Stromal cell of bone marrow (primary cell): ENCODE results near the gene DNAJC25.
"Not testable (repeated sequence)": the region's sequence is repeated elsewhere in the genome, so short reads cannot be mapped to it uniquely, and the experiment has no call there.

Experiments
- DNase-seq: peaks from one replicate; pipeline ENCODE4 v3.0.0-alpha.2; 2012; ENCODE audit warnings: low read depth

Gene DNAJC25

GRCh38 chr9:111631214-111631971 lies at the start of gene DNAJC25:
Gene DNAJC25, plus strand, starts transcription at chr9:111631334. Its CDS starts 74 bp downstream, at chr9:111631408.
- peak; percentile 97 for DNase-seq

- DNase-seq = peak; percentile 41
These were observed 48.2 kb upstream of the DNAJC25 start for GRCh38 chr9:111582888-111583287.

GRCh38 chr9:111586378-111586777 lies 44.8 kb upstream of the DNAJC25 start:
- no peak for DNase-seq

- DNase-seq = no peak
These were observed 42.3 kb upstream of the DNAJC25 start for GRCh38 chr9:111588846-111589245.

- peak; percentile 33 for DNase-seq
These were observed 33.0 kb upstream of the DNAJC25 start for GRCh38 chr9:111597852-111598732.

GRCh38 chr9:111598733-111599091 lies 32.4 kb upstream of the DNAJC25 start:
- DNase-seq = peak; percentile 19

GRCh38 chr9:111599092-111599954 lies 31.8 kb upstream of the DNAJC25 start, which contains the start of gene PTGR1:
Gene PTGR1, minus strand, starts transcription at chr9:111599647. Its CDS starts 2,225 bp downstream, at chr9:111597422.
- DNase-seq = peak; percentile 77

DNA sequence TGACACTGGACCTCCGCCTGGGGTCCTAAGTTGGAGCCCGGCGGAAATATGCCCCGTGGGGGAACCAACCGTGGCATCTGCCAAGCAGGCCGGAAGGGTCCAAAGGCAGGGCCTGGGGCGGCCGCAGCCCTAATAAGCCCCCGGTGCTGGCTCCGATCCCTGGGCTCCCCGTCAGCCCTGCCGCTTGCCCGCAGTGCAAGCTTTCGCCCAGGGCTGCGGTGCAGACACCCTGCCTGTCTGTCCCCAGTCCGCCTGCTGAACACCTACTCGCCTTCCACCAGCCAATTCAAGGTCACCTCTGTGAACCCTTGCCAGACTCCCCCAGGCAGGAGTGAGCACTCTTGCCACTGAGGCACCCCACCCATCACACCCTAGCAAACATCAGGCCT lies 31.2 kb upstream of the DNAJC25 start:
- no peak for DNase-seq

DNA sequence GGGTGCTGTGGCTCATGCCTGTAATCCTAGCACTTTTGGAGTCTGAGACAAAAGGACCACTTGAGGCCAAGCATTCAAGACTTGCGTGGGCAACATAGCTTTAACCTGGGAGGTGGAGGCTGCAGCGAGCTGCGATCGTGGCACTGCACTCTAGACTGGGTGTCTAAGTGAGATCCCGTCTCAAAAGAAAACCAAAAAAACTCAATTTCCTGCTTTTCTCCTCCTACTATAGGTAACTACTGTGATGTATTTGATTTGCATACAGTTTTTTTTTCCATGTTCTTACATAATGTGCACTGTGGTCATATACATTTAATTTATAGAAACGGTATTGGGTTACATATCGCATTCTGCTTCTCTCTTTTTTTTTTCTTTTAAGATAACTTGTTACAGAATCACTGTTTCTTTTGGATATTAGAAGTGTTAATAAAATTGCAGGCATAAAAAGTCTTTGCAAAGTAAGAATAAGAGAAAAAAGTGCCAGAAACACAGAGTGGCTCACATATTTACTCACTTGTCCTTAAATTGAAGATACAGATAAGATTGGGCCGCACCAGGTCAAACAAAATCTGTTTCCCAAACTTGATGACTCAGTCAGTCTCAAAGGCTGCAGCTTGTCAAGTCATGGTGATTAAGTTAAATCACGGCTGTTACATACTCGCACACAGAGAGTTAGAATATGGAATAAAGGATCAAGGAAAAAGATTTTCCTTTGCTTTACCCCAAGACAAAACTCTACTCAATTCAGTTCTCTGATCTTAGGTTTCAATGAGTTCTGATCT lies 29.7 kb upstream of the DNAJC25 start:
- peak; percentile 23 for DNase-seq

- no peak for DNase-seq
These were observed 28.1 kb upstream of the DNAJC25 start for GRCh38 chr9:111603041-111603440.

DNA sequence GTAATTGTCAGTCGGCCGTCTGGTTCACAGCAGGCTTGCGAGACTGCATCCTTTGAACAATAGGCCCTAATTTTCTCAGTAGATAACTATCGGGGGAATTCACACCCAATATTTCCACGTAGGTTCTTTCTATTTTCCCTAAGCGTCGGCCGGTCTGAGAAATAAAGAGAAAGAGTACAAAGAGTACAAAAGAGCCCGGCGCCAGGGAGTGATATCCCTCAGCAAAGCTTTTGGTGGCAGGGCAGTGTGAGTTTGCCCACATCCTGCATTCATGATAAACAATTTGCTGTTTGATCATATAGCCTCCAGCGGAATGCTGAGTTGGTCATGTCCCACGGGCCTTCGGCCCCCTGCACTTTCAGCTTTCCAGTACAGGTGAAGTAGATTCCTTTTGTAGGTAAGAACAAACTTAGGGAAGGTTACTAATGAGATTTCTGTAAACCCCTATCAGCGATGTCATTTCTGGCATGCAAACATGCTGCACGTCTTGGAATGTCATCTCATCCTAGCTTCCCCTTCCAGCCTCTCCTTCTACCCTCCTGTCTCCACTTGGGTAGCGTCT lies 27.0 kb upstream of the DNAJC25 start:
- DNase-seq = no peak

DNA sequence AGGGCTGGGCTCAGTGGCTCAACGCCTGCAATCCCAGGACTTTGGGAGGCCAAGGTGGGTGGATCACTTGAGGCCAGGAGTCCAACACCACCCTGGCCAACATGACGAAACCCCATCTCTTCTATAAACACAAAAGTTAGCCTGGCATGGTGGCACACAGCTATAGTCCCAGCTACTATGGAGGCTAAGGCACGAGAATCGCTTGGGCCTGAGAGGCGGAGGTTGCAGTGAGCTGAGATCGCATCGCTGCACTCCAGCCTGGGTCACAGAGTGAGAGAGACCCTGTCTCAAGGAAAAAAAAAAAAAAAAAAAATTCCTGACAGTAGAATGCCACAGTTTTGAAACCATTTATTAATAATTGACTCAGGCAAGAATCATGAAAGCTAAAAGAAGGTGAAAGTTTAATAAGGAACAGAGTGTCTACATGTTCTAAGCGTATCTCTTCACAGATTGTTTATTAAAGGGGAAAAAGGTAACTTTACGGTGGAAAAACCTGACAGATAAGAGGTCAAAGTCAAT lies 26.0 kb upstream of the DNAJC25 start:
- no peak for DNase-seq

GRCh38 chr9:111610149-111610548 lies 21.0 kb upstream of the DNAJC25 start:
- no peak for DNase-seq

GRCh38 chr9:111610845-111611244 lies 20.3 kb upstream of the DNAJC25 start:
- no peak for DNase-seq

- DNase-seq = no peak
These were observed 17.6 kb upstream of the DNAJC25 start for GRCh38 chr9:111613436-111614040.

DNA sequence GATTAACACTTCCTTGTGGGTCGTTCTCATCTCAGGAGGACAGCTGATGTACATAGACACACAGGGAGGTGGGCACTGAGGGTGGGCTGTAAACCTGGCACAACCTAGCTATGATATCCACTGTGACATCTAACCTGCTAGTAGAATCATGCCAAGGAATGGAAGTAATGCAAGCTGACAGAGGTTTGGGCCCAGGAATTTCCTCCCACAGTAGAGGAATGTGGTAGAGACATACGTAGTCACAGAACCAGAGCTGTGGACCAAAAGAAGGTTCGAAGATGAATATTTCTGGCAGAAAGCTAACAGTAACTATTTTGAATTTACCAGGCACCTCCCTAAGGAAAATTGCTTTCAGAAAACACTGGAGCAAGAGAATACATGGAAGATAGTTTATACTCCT lies 15.2 kb upstream of the DNAJC25 start:
- DNase-seq = no peak

DNA sequence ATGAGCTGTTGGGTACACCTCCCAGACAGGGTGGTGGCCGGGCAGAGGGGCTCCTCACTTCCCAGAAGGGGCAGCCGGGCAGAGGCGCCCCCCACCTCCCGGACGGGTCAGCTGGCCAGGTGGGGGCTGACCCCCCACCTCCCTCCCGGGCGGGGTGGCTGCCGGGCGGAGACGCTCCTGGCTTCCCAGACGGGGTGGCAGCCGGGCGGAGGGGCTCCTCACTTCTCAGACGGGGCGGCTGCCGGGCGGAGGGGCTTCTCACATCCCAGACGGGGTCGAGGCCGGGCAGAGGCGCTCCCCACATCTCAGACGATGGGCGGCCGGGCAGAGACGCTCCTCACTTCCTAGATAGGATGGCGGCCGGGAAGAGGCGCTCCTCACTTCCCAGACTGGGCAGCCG lies 13.8 kb upstream of the DNAJC25 start:
- DNase-seq = not testable (repeated sequence)

GRCh38 chr9:111621895-111622480 lies 9.1 kb upstream of the DNAJC25 start:
- no peak for DNase-seq

DNA sequence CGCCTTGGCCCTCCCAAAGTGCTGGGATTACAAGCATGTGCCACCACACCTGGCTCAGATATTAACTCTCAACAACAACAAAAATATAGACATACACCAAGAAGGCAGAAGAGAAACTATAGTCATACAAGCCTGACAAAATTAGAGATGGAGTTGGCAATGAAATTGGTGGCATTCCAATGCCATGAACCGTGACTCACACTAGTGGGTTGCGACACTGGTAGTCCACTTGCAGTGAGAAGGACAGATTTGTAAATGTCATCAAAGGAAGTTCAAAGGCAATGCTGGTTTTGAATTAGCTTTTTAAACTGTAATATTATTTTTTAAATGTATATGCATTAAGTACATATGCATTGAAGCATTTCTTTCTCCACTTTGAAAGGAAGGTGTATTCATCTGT lies 8.5 kb upstream of the DNAJC25 start:
- DNase-seq = peak; percentile 81
